ENCODE data around the gene L3MBTL4. TPM values are rescaled to one million over a fixed set of nuclear protein-coding genes. Genes with fewer than 3 reads are reported as not detected.

The L3MBTL4 gene
- total RNA-seq, 1 experiment from 2014 or later, result not detected

DNA sequence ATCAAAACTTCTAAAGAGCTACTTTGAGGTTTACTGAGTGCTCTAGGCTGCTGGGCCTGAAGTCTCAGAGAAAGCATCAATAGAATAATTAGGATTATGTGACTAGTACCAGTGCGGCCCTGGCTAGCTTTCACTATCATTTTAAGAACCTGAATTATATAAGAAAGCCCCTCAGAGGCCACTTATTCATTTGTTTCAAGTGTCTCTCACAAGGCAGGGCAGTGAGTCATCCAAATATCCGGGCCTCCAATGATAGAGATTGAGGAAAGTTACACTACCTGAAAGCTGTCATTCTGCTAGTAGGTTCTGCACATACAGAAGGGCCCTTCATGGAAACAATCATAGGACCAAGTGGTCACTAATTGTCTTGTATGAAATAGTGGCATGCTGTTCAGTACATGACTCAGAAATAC is 193.1 kb downstream of the L3MBTL4 start:
- no peak overlapping the region for H2AFZ ChIP-seq (ENCODE audit: low read depth, low read length, poor library complexity, severe bottlenecking)
- ATAC-seq (no peak), DNase-seq (ENCODE audit: low read depth, low spot score) (no peak)
- no peaks in the 10 kb centered on the region for H3K4me1 ChIP-seq (ENCODE audit: control insufficient read depth in 1 of 2, insufficient read depth in 2 of 2, low read length in 2 of 2)
- POLR2A ChIA-PET, result no interaction called here
- intact Hi-C loops (cut with micrococcal nuclease), result no loop called here
- RAD21 ChIA-PET (ENCODE audit: low non-redundant PET in 1 of 2, low total read pairs in 2 of 2, uncharacterized antibody in 2 of 2, unreplicated experiment in 2 of 2), result no interaction called here
- no peaks in the 10 kb centered on the region for H3K9me2 ChIP-seq (ENCODE audit: insufficient read depth)
- H3K36me3 ChIP-seq (ENCODE audit: control insufficient read depth in 1 of 2, insufficient read depth in 2 of 2, low read length in 2 of 2), result no peaks in the 10 kb centered on the region
- H3K9me3 ChIP-seq (ENCODE audit: control insufficient read depth in 1 of 2, insufficient read depth in 1 of 2, low read depth in 1 of 2, low read length in 2 of 2), result peaks cover 12 to 26% of the 10 kb centered on the region in 2 experiments
- BruUV-seq (replicated peaks), result no TSS peak
- H3K79me2 ChIP-seq (ENCODE audit: insufficient read depth, low read length), result no peaks in the 10 kb centered on the region
- H4K20me1 ChIP-seq (ENCODE audit: insufficient read depth), result no peaks in the 10 kb centered on the region
- no peak overlapping the region for H3K9ac ChIP-seq (ENCODE audit: low read length)
- no peak overlapping the region for H3K4me2 ChIP-seq (ENCODE audit: low read length)
- no peak overlapping the region for H3K27ac ChIP-seq (ENCODE audit: low read depth, low read length)
- CTCF ChIA-PET, result no interaction called here
- TF ChIP-seq JUND (IDR thresholded peaks at IDR 0.05), result no peak
- TF ChIP-seq SIN3A (IDR thresholded peaks at IDR 0.05; ENCODE audit: low read depth), result no peak
- TF ChIP-seq, protein P1, sequence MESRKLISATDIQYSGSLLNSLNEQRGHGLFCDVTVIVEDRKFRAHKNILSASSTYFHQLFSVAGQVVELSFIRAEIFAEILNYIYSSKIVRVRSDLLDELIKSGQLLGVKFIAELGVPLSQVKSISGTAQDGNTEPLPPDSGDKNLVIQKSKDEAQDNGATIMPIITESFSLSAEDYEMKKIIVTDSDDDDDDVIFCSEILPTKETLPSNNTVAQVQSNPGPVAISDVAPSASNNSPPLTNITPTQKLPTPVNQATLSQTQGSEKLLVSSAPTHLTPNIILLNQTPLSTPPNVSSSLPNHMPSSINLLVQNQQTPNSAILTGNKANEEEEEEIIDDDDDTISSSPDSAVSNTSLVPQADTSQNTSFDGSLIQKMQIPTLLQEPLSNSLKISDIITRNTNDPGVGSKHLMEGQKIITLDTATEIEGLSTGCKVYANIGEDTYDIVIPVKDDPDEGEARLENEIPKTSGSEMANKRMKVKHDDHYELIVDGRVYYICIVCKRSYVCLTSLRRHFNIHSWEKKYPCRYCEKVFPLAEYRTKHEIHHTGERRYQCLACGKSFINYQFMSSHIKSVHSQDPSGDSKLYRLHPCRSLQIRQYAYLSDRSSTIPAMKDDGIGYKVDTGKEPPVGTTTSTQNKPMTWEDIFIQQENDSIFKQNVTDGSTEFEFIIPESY (IDR thresholded peaks at IDR 0.05; ENCODE audit: extremely low read depth, insufficient replicate concordance, low read length), result no peak
- no peaks in the 10 kb centered on the region for H3K27me3 ChIP-seq (ENCODE audit: insufficient read depth, low read length)
- no peak overlapping the region for H3K4me3 ChIP-seq (replicated peaks in 1 of 2; ENCODE audit: low read depth in 1 of 2, low read length in 2 of 2)

DNA sequence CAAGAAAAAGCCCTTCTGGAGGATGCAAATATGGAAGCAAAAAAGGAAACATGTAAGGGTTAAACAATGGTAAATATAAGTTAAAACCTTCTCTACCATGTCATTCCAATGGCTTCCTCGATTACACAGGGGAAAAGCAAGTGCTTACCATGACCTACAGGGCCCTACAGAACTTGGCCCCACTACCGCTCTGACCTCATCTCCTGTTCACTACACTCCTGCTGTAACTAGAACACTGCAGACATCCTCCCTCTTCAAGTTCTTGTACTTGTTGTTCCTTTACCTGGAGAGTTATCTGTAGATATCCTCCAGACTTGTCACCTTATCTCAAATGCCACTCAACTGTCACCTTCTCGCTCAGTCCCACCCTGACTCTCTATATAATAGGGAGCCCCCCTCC is 194.6 kb downstream of the L3MBTL4 start:
- Histone ChIP-seq H3K27ac (ENCODE audit: low read depth, low read length) (no peak overlapping the region), H3K36me3 (ENCODE audit: control insufficient read depth in 1 of 2, insufficient read depth in 2 of 2, low read length in 2 of 2) (no peaks in the 10 kb centered on the region; a peak in 1 of 4 replicates), H3K79me2 (ENCODE audit: insufficient read depth, low read length) (no peaks in the 10 kb centered on the region), H3K9me3 (ENCODE audit: control insufficient read depth in 1 of 2, insufficient read depth in 1 of 2, low read depth in 1 of 2, low read length in 2 of 2) (peaks cover 12 to 26% of the 10 kb centered on the region in 2 experiments), H3K4me1 (ENCODE audit: control insufficient read depth in 1 of 2, insufficient read depth in 2 of 2, low read length in 2 of 2) (no peaks in the 10 kb centered on the region), H2AFZ (ENCODE audit: low read depth, low read length, poor library complexity, severe bottlenecking) (no peak overlapping the region), H3K4me3 (replicated peaks in 1 of 2; ENCODE audit: low read depth in 1 of 2, low read length in 2 of 2) (no peak overlapping the region), H3K27me3 (ENCODE audit: insufficient read depth, low read length) (no peaks in the 10 kb centered on the region), H3K9ac (ENCODE audit: low read length) (no peak overlapping the region), H4K20me1 (ENCODE audit: insufficient read depth) (no peaks in the 10 kb centered on the region), H3K4me2 (ENCODE audit: low read length) (no peak overlapping the region), H3K9me2 (ENCODE audit: insufficient read depth) (no peaks in the 10 kb centered on the region)
- CTCF ChIA-PET, result no interaction called here
- ATAC-seq (no peak), DNase-seq (ENCODE audit: low read depth, low spot score) (no peak)
- POLR2A ChIA-PET, result no interaction called here
- BruUV-seq (replicated peaks), result no TSS peak
- intact Hi-C loops (cut with micrococcal nuclease), result no loop called here
- RAD21 ChIA-PET (ENCODE audit: low non-redundant PET in 1 of 2, low total read pairs in 2 of 2, uncharacterized antibody in 2 of 2, unreplicated experiment in 2 of 2), result no interaction called here
- TF ChIP-seq JUND (IDR thresholded peaks at IDR 0.05) (no peak), SP1 (IDR thresholded peaks at IDR 0.05; ENCODE audit: low read depth) (no peak), POLR2AphosphoS5 (IDR thresholded peaks at IDR 0.05; ENCODE audit: low read depth, low read length) (no peak), CBX3 (IDR thresholded peaks at IDR 0.05; ENCODE audit: low read depth) (no peak), CEBPB (IDR thresholded peaks at IDR 0.05; ENCODE audit: low read depth) (no peak), FOSL1 (IDR thresholded peaks at IDR 0.05; ENCODE audit: low read depth) (no peak), EGR1 (IDR thresholded peaks at IDR 0.05; ENCODE audit: low read depth) (no peak), EZH2phosphoT487 (IDR thresholded peaks at IDR 0.05; ENCODE audit: borderline replicate concordance) (no peak), YY1 (IDR thresholded peaks at IDR 0.05; ENCODE audit: extremely low read depth, insufficient replicate concordance, low read depth, low read length) (no peak), EZH2 (IDR thresholded peaks at IDR 0.05) (no peak), SRF (IDR thresholded peaks at IDR 0.05; ENCODE audit: low read depth) (no peak), ZNF274 (IDR thresholded peaks at IDR 0.05; ENCODE audit: low read depth, low read length) (no peak)
- TF ChIP-seq, protein P2, sequence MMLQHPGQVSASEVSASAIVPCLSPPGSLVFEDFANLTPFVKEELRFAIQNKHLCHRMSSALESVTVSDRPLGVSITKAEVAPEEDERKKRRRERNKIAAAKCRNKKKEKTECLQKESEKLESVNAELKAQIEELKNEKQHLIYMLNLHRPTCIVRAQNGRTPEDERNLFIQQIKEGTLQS (IDR thresholded peaks at IDR 0.05), result no peak
- TF ChIP-seq, protein P1 (IDR thresholded peaks at IDR 0.05; ENCODE audit: extremely low read depth, insufficient replicate concordance, low read length), result no peak
- TF ChIP-seq, protein P3, sequence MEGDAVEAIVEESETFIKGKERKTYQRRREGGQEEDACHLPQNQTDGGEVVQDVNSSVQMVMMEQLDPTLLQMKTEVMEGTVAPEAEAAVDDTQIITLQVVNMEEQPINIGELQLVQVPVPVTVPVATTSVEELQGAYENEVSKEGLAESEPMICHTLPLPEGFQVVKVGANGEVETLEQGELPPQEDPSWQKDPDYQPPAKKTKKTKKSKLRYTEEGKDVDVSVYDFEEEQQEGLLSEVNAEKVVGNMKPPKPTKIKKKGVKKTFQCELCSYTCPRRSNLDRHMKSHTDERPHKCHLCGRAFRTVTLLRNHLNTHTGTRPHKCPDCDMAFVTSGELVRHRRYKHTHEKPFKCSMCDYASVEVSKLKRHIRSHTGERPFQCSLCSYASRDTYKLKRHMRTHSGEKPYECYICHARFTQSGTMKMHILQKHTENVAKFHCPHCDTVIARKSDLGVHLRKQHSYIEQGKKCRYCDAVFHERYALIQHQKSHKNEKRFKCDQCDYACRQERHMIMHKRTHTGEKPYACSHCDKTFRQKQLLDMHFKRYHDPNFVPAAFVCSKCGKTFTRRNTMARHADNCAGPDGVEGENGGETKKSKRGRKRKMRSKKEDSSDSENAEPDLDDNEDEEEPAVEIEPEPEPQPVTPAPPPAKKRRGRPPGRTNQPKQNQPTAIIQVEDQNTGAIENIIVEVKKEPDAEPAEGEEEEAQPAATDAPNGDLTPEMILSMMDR (IDR thresholded peaks at IDR 0.05 in 2 of 3, conservative IDR thresholded peaks at IDR 0.05 in 1 of 3; ENCODE audit: borderline replicate concordance in 1 of 3, insufficient read depth in 1 of 3, low read depth in 2 of 3, low read length in 2 of 3), result no peak
